Neuronal stem cell (in vitro differentiated cells): ENCODE data around the gene EPHA10.
A peak's percentile ranks its signal among the peaks of the same experiment; 100 is the strongest.

Experiments used
- DNase-seq: peaks from one replicate; pipeline ENCODE4 v3.0.0-alpha.2; 2013; ENCODE audit warnings: low spot score
- H2AFZ ChIP-seq: one replicate; pipeline ENCODE4 v1.6.1; 2013; ENCODE audit warnings: mild to moderate bottlenecking, low read length, inconsistent platforms
- H2AK5ac ChIP-seq: 2 replicates; pipeline ENCODE4 v1.6.1; 2013; ENCODE audit warnings: low read depth, mild to moderate bottlenecking, inconsistent platforms, low read length, moderate library complexity, mixed read lengths
- H2BK120ac ChIP-seq: 2 replicates; pipeline ENCODE4 v1.6.1; 2013; ENCODE audit warnings: low read depth, mild to moderate bottlenecking, inconsistent platforms, low read length, moderate library complexity, mixed read lengths
- H2BK12ac ChIP-seq: one replicate; pipeline ENCODE4 v1.6.1; 2013; ENCODE audit warnings: low read length, inconsistent platforms
- H2BK15ac ChIP-seq: 2 replicates; pipeline ENCODE4 v1.6.1; 2013; ENCODE audit warnings: mild to moderate bottlenecking, low read length, inconsistent platforms, mixed read lengths
- H2BK5ac ChIP-seq: one replicate; pipeline ENCODE4 v1.6.1; 2013; ENCODE audit warnings: inconsistent platforms, mild to moderate bottlenecking, low read length, moderate library complexity
- H3K14ac ChIP-seq: one replicate; pipeline ENCODE4 v1.6.1; 2013; ENCODE audit warnings: low read length, inconsistent platforms
- H3K18ac ChIP-seq: 2 replicates; pipeline ENCODE4 v1.6.1; 2013; ENCODE audit warnings: low read length, inconsistent platforms
- H3K23ac ChIP-seq: 2 replicates; pipeline ENCODE4 v1.6.1; 2013; ENCODE audit warnings: low read depth, mild to moderate bottlenecking, mixed read lengths, low read length, inconsistent platforms; ENCODE audit not compliant: poor library complexity
- H3K27ac ChIP-seq: replicated peaks from 3 replicates; pipeline ENCODE4 v1.5.1; 2013; ENCODE audit warnings: low read length, inconsistent platforms
- H3K27me3 ChIP-seq, 3 experiments: 2 replicates each; pipeline ENCODE4 v1.6.1; 2013; ENCODE audit warnings: low read length in 3 of 3, mild to moderate bottlenecking in 2 of 3, inconsistent platforms in 1 of 3, low read depth in 1 of 3, mixed read lengths in 1 of 3, moderate library complexity in 1 of 3; ENCODE audit not compliant: control insufficient read depth in 3 of 3, insufficient read depth in 3 of 3
- H3K36me3 ChIP-seq, 2 donors: replicated peaks in 1 of 2; 2 replicates each; pipeline ENCODE4 v1.6.1; 2013; ENCODE audit warnings: low read length in 2 of 2; ENCODE audit not compliant: control insufficient read depth in 2 of 2, insufficient read depth in 2 of 2
- H3K4ac ChIP-seq: 2 replicates; pipeline ENCODE4 v1.6.1; 2013; ENCODE audit warnings: inconsistent platforms, mild to moderate bottlenecking, low read length, moderate library complexity
- H3K4me1 ChIP-seq, 2 donors: 1 replicate in 1 of 2; 2 replicates in 1 of 2; pipeline ENCODE4 v1.6.1; 2013; ENCODE audit warnings: low read length in 2 of 2, low read depth in 1 of 2; ENCODE audit not compliant: control insufficient read depth in 2 of 2, insufficient read depth in 1 of 2
- H3K4me2 ChIP-seq: one replicate; pipeline ENCODE4 v1.6.1; 2013; ENCODE audit warnings: mild to moderate bottlenecking, low read length, inconsistent platforms; ENCODE audit not compliant: insufficient read depth, poor library complexity, severe bottlenecking
- H3K4me3 ChIP-seq, 2 donors: 2 replicates each; pipeline ENCODE4 v1.5.1; 2013; ENCODE audit warnings: low read length in 2 of 2, mild to moderate bottlenecking in 2 of 2, inconsistent platforms in 1 of 2, moderate library complexity in 1 of 2
- H3K79me1 ChIP-seq: one replicate; pipeline ENCODE4 v1.6.1; 2013; ENCODE audit warnings: low read depth, mild to moderate bottlenecking, inconsistent platforms, low read length, moderate library complexity
- H3K9ac ChIP-seq: one replicate; pipeline ENCODE4 v1.6.1; 2013; ENCODE audit warnings: mild to moderate bottlenecking, low read depth, low read length, inconsistent platforms; ENCODE audit not compliant: poor library complexity
- H3K9me3 ChIP-seq, 2 donors: replicated peaks in 1 of 2; 2 replicates each; pipeline versions ENCODE3 to v1.6.1; 2013; ENCODE audit warnings: low read length in 2 of 2, mild to moderate bottlenecking in 2 of 2, inconsistent platforms in 1 of 2, low read depth in 1 of 2, mixed read lengths in 1 of 2, moderate library complexity in 1 of 2; ENCODE audit not compliant: control insufficient read depth in 2 of 2, insufficient read depth in 1 of 2
- H4K8ac ChIP-seq: one replicate; pipeline ENCODE4 v1.6.1; 2013; ENCODE audit warnings: low read depth, mild to moderate bottlenecking, inconsistent platforms, low read length, moderate library complexity
- H4K91ac ChIP-seq: one replicate; pipeline ENCODE4 v1.6.1; 2013; ENCODE audit warnings: low read length, low read depth, mild to moderate bottlenecking, inconsistent platforms; ENCODE audit not compliant: poor library complexity
- WGBS, 2 donors: extraction: QIAGEN DNeasy Blood & Tissue Kit; methylation state at CpG; one replicate each; pipeline ENCODE4 v1.1.7; 2013; ENCODE audit warnings: missing lambda C conversion rate in 2 of 2, mixed read lengths in 1 of 2; ENCODE audit not compliant: insufficient read length in 2 of 2, insufficient replicate concordance in 1 of 2; ENCODE audit errors: extremely low coverage in 2 of 2; 5-methylcytosine and 5-hydroxymethylcytosine counted together

EPHA10 gene

GRCh38 chr1:37718181-37718900 is 46.6 kb downstream of the EPHA10 start:
- no CpG with 5 or more reads among the region's 26 CpGs for WGBS, 2 donors
- no peak overlapping the region for H3K27ac ChIP-seq
- H3K4me2 ChIP-seq: no peak overlapping the region
- peaks cover 0 to 15% of the 10 kb centered on the region in 2 donors for H3K4me1 ChIP-seq
- no peaks in the 10 kb centered on the region for H3K36me3 ChIP-seq
- peaks cover 1% of the 10 kb centered on the region for H3K79me1 ChIP-seq
- peak overlapping the region; percentile 60 for H3K18ac ChIP-seq
- peak overlapping the region; percentile 75 for H3K23ac ChIP-seq
- no peak overlapping the region for H2AFZ ChIP-seq
- no peak for DNase-seq
- H3K9me3 ChIP-seq: no peaks in the 10 kb centered on the region
- H2BK5ac ChIP-seq: peak overlapping the region; percentile 67
- no peak overlapping the region for H3K9ac ChIP-seq
- H3K4me3 ChIP-seq: no peak overlapping the region
- no peak overlapping the region for H2BK12ac ChIP-seq
- H2BK120ac ChIP-seq: no peak overlapping the region
- H2AK5ac ChIP-seq: peak overlapping the region; percentile 68
- peak overlapping the region; percentile 21 for H2BK15ac ChIP-seq
- peaks cover 0 to 44% (median 0%) of the 10 kb centered on the region in 3 experiments for H3K27me3 ChIP-seq
- no peak overlapping the region for H4K91ac ChIP-seq
- H3K4ac ChIP-seq: no peak overlapping the region
- H4K8ac ChIP-seq: no peak overlapping the region
- no peak overlapping the region for H3K14ac ChIP-seq

GRCh38 chr1:37717631-37718030 is 47.3 kb downstream of the EPHA10 start:
- H3K4me2 ChIP-seq: no peak overlapping the region
- no peak overlapping the region for H3K4me3 ChIP-seq

GRCh38 chr1:37716321-37716720 is 48.6 kb downstream of the EPHA10 start:
- no CpG with 5 or more reads among the region's 4 CpGs for WGBS, 2 donors
- DNase-seq: no peak
- no peak overlapping the region for H3K27ac ChIP-seq
- peaks cover 0 to 1% of the 10 kb centered on the region in 2 donors for H3K36me3 ChIP-seq
- no peak overlapping the region for H3K4ac ChIP-seq
- no peaks in the 10 kb centered on the region for H3K4me1 ChIP-seq
- peak overlapping the region; percentile 54 for H2AK5ac ChIP-seq
- H3K9me3 ChIP-seq: no peaks in the 10 kb centered on the region
- H2BK5ac ChIP-seq: no peak overlapping the region
- H2BK120ac ChIP-seq: no peak overlapping the region
- H3K9ac ChIP-seq: no peak overlapping the region
- no peak overlapping the region for H3K4me3 ChIP-seq
- H2BK15ac ChIP-seq: no peak overlapping the region
- H4K91ac ChIP-seq: no peak overlapping the region
- no peak overlapping the region for H2AFZ ChIP-seq
- no peak overlapping the region for H4K8ac ChIP-seq
- peak overlapping the region; percentile 6 for H3K18ac ChIP-seq
- no peak overlapping the region for H2BK12ac ChIP-seq
- H3K23ac ChIP-seq: no peak overlapping the region
- peaks cover 1% of the 10 kb centered on the region for H3K79me1 ChIP-seq
- no peak overlapping the region for H3K14ac ChIP-seq
- H3K27me3 ChIP-seq: peaks cover 0 to 25% (median 0%) of the 10 kb centered on the region in 3 experiments
- no peak overlapping the region for H3K4me2 ChIP-seq

More at GRCh38 chr1:37717631-37718030, 47.3 kb downstream of the EPHA10 start:
- Histone ChIP-seq H2AK5ac (peak overlapping the region; percentile 96), H2BK12ac (no peak overlapping the region), H3K23ac (peak overlapping the region; percentile 75), H3K9me3 (no peaks in the 10 kb centered on the region), H2BK120ac (no peak overlapping the region), H3K4me1 (peaks cover 0 to 8% of the 10 kb centered on the region in 2 donors), H2BK15ac (peak overlapping the region; percentile 35), H2BK5ac (peak overlapping the region; percentile 67), H3K27ac (no peak overlapping the region), H3K4ac (no peak overlapping the region), H3K18ac (no peak overlapping the region), H3K14ac (no peak overlapping the region), H3K79me1 (peaks cover 1% of the 10 kb centered on the region), H4K91ac (no peak overlapping the region), H3K9ac (peak overlapping the region; percentile 37), H3K36me3 (no peaks in the 10 kb centered on the region), H3K27me3 (peaks cover 0 to 37% (median 0%) of the 10 kb centered on the region in 3 experiments), H2AFZ (no peak overlapping the region), H4K8ac (no peak overlapping the region)
- DNase-seq: no peak
- no CpG with 5 or more reads among the region's 6 CpGs for WGBS, 2 donors

- Histone ChIP-seq H2BK12ac (no peak overlapping the region), H3K4me3 (no peak overlapping the region), H3K9ac (no peak overlapping the region), H3K14ac (no peak overlapping the region), H3K4me2 (no peak overlapping the region), H3K4me1 (no peaks in the 10 kb centered on the region), H2BK15ac (no peak overlapping the region), H4K91ac (no peak overlapping the region), H3K36me3 (peaks cover 4 to 15% of the 10 kb centered on the region in 2 donors), H4K8ac (no peak overlapping the region), H3K79me1 (peaks cover 1% of the 10 kb centered on the region), H3K27ac (no peak overlapping the region), H2BK120ac (no peak overlapping the region), H2BK5ac (no peak overlapping the region), H3K27me3 (peaks cover 0 to 18% (median 0%) of the 10 kb centered on the region in 3 experiments), H3K18ac (no peak overlapping the region), H3K4ac (no peak overlapping the region), H2AK5ac (no peak overlapping the region), H3K9me3 (peaks cover 0 to 2% of the 10 kb centered on the region in 2 donors), H2AFZ (no peak overlapping the region), H3K23ac (no peak overlapping the region)
- no peak for DNase-seq
- no CpG with 5 or more reads among the region's 4 CpGs for WGBS, 2 donors
Measured at GRCh38 chr1:37714689-37715088, 50.2 kb downstream of the EPHA10 start.
